Effector memory CD4-positive, alpha-beta T cell (primary cell): ENCODE measurements around the gene PCAT7.

Source experiments
- DNase-seq, 3 donors: peaks; one replicate each; pipeline ENCODE4 v3.0.0-alpha.2; 2020
- H3K27ac ChIP-seq: 2 replicates; pipeline ENCODE4 v1.7.0; 2013; ENCODE audit warnings: mild to moderate bottlenecking, low read length, moderate library complexity; ENCODE audit not compliant: insufficient read depth, poor library complexity, severe bottlenecking
- H3K27me3 ChIP-seq: replicated peaks from 2 replicates; pipeline ENCODE4 v1.7.0; 2013; ENCODE audit warnings: mild to moderate bottlenecking, low read length; ENCODE audit not compliant: insufficient read depth, control insufficient read depth, poor library complexity, severe bottlenecking
- H3K36me3 ChIP-seq: 2 replicates; pipeline ENCODE4 v1.7.0; 2013; ENCODE audit warnings: mild to moderate bottlenecking, low read length, moderate library complexity; ENCODE audit not compliant: control insufficient read depth, insufficient read depth
- H3K4me1 ChIP-seq: 2 replicates; pipeline ENCODE4 v1.7.0; 2013; ENCODE audit warnings: low read length, mild to moderate bottlenecking; ENCODE audit not compliant: control insufficient read depth, insufficient read depth, poor library complexity, severe bottlenecking
- H3K4me3 ChIP-seq: 2 replicates; pipeline ENCODE4 v1.7.0; 2013; ENCODE audit warnings: low read length, low read depth, mild to moderate bottlenecking; ENCODE audit not compliant: insufficient read depth, poor library complexity, severe bottlenecking
- H3K9me3 ChIP-seq: 2 replicates; pipeline ENCODE4 v1.7.0; 2013; ENCODE audit warnings: mild to moderate bottlenecking, low read length, moderate library complexity; ENCODE audit not compliant: control insufficient read depth

PCAT7 gene

DNA sequence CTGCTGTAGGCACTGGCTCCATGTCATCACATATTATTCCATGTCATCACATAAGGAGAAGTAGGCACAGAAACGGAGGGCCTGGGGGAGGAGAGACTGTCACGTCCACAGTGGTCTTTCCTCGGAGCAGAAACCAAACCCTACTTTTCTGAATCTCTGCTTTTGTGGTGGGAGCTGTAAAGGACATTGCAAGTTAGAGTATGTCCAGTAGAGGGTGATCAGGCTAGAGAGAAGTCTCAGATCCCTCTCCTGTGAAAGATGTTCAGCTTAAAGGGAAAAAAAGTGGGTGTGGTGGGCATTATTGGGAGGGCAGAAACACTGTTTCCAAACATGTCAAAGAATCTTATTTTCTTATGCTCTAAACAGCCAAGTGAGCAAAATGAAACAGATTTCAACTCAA is 58.1 kb downstream of the PCAT7 start:
- Histone ChIP-seq H3K9me3 (no peaks in the 10 kb centered on the region), H3K27me3 (no peaks in the 10 kb centered on the region), H3K36me3 (no peaks in the 10 kb centered on the region), H3K4me1 (peaks cover 6% of the 10 kb centered on the region), H3K27ac (no peak overlapping the region), H3K4me3 (no peak overlapping the region)
- no peak for DNase-seq

- Histone ChIP-seq H3K27me3 (no peaks in the 10 kb centered on the region), H3K36me3 (no peaks in the 10 kb centered on the region), H3K27ac (no peak overlapping the region), H3K4me3 (no peak overlapping the region), H3K9me3 (no peaks in the 10 kb centered on the region), H3K4me1 (peaks cover 3% of the 10 kb centered on the region)
- DNase-seq, result no peak
Measured at GRCh38 chr9:94619026-94619425, 64.1 kb downstream of the PCAT7 start.
